Loucy (cell line): Measurements from ENCODE around the gene HTR7.

Experiments
- CTCF ChIP-seq: fragments of 200-600 bp; sonication (generic); conservative IDR thresholded peaks from 2 replicates; pipeline ENCODE4 v1.5.1; 2014; ENCODE audit warnings: mild to moderate bottlenecking, antibody characterized with exemption, low read length
- EZH2phosphoT487 ChIP-seq: fragments of 200-600 bp; IDR thresholded peaks from 2 replicates; pipeline ENCODE4 v1.6.1; 2018; ENCODE audit warnings: antibody characterized with exemption, mild to moderate bottlenecking, moderate library complexity, borderline replicate concordance

DNA sequence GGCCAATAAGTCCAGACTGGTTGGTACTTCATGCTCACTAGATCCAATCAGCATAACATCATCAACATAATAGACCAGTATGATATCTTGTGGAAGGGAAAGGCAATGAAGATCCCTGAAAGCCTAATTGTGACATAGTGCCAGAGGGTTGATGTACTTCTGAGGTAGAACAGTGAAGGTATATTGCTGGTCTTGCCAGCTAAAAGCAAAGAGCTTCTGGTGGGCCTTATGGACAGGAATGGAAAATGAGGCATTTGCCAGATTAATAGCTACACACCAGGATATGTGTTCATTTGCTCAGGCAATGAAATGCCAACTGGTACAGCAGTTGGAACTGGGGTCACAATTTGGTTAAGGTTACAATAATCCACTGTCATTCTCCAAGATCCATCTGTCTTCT lies 156.4 kb downstream of the HTR7 start:
- TF ChIP-seq CTCF = no peak
- no peak for TF ChIP-seq EZH2phosphoT487
